A673 (cell line): ENCODE measurements around the gene SPACA6. TPM values are rescaled to one million over a fixed set of nuclear protein-coding genes. Genes with fewer than 3 reads are reported as not detected.

Source experiments
- BruUV-seq: library from RNA; stranded (reverse); fragments of 400-500 nt; replicated peaks from 2 replicates; lab custom pipeline; 2021; lab: Mats Ljungman, UMichigan
- CTCF ChIA-PET: fragments of 300-600 bp; sonication (Branson Sonifier 250); formaldehyde crosslinking; loops from one replicate; lab custom pipeline; 2022; ENCODE audit warnings: antibody characterized with exemption; lab: Charles Lee
- POLR2A ChIA-PET: fragments of 300-600 bp; sonication (Branson Sonifier 250); formaldehyde crosslinking; loops from one replicate; lab custom pipeline; 2022; ENCODE audit warnings: antibody characterized with exemption; ENCODE audit not compliant: low non-redundant PET; lab: Charles Lee
- DNase-seq: peaks from one replicate; pipeline ENCODE4 v3.0.0-alpha.2; 2015; ENCODE audit warnings: low spot score
- H3K27ac ChIP-seq: fragments of 200-600 bp; sonication (generic); 2 replicates; pipeline ENCODE4 v1.5.1; 2016; ENCODE audit warnings: mixed run types, low read depth, mild to moderate bottlenecking, mixed read lengths, antibody characterized with exemption, low read length; ENCODE audit not compliant: poor library complexity, severe bottlenecking
- H3K27me3 ChIP-seq: fragments of 200-600 bp; sonication (generic); replicated peaks from 2 replicates; pipeline ENCODE4 v1.6.1; 2017; ENCODE audit warnings: mixed run types, low read depth, mild to moderate bottlenecking, mixed read lengths, antibody characterized with exemption, low read length; ENCODE audit not compliant: insufficient read depth, poor library complexity
- H3K36me3 ChIP-seq: fragments of 200-600 bp; sonication (generic); 2 replicates; pipeline ENCODE4 v1.6.1; 2016; ENCODE audit warnings: mixed run types, mild to moderate bottlenecking, mixed read lengths, antibody characterized with exemption, low read length; ENCODE audit not compliant: insufficient read depth, poor library complexity, severe bottlenecking
- H3K4me1 ChIP-seq: fragments of 200-600 bp; sonication (generic); 2 replicates; pipeline ENCODE4 v1.6.1; 2017; ENCODE audit warnings: mixed run types, mild to moderate bottlenecking, mixed read lengths, antibody characterized with exemption, low read length; ENCODE audit not compliant: insufficient read depth, poor library complexity, severe bottlenecking
- H3K4me3 ChIP-seq: fragments of 200-600 bp; sonication (generic); 2 replicates; pipeline ENCODE4 v1.5.1; 2016; ENCODE audit warnings: low read depth, mixed run types, mild to moderate bottlenecking, mixed read lengths, low read length; ENCODE audit not compliant: poor library complexity, severe bottlenecking
- H3K9me3 ChIP-seq: fragments of 200-600 bp; sonication (generic); 2 replicates; pipeline ENCODE4 v1.6.1; 2016; ENCODE audit warnings: mixed run types, low read depth, mild to moderate bottlenecking, mixed read lengths, antibody characterized with exemption, low read length; ENCODE audit not compliant: poor library complexity, severe bottlenecking
- CTCF ChIP-seq: fragments of 300-800, 200-600 bp; sonication (generic); conservative IDR thresholded peaks from 2 replicates; pipeline ENCODE4 v1.5.1; 2017; ENCODE audit warnings: low read depth, mild to moderate bottlenecking, antibody characterized with exemption, low read length, moderate library complexity, mixed read lengths
- EZH2 ChIP-seq: fragments of 200-600 bp; sonication (generic); IDR thresholded peaks from 2 replicates; pipeline ENCODE4 v1.6.1; 2017; ENCODE audit warnings: borderline replicate concordance, low read depth, mild to moderate bottlenecking, mixed read lengths, antibody characterized with exemption, low read length; ENCODE audit not compliant: poor library complexity, severe bottlenecking
- intact Hi-C: fragments of 100-400 bp; cut with micrococcal nuclease; formaldehyde crosslinking; loops from one replicate; pipeline ENCODE4 v1.10.0; 2022; ENCODE audit not compliant: unreplicated experiment
- total RNA-seq: library from RNA; stranded (reverse); gene quantifications from 2 replicates; pipeline ENCODE4 v1.2.3, GENCODE V29; 2021

Gene SPACA6
- total RNA-seq, 1 experiment from 2014 or later, result 28.6 TPM

- Histone ChIP-seq H3K27me3 (peaks cover 10% of the 10 kb centered on the region), H3K27ac (no peak overlapping the region), H3K4me3 (no peak overlapping the region), H3K36me3 (no peaks in the 10 kb centered on the region), H3K4me1 (no peaks in the 10 kb centered on the region), H3K9me3 (no peaks in the 10 kb centered on the region)
- DNase-seq, result no peak
- TF ChIP-seq CTCF (no peak), EZH2 (no peak)
- BruUV-seq, result no TSS peak
- ChIA-PET POLR2A (no interaction called here), CTCF (no interaction called here)
- intact Hi-C loops, result no loop called here
Observed at GRCh38 chr19:51750400-51751094, 57.4 kb downstream of the SPACA6 start.

GRCh38 chr19:51751655-51752054 lies 58.5 kb downstream of the SPACA6 start, which contains the start of gene FPR1:
Gene FPR1, minus strand, starts transcription at chr19:51751878. Its CDS starts 4,884 bp downstream, at chr19:51746994.
- H3K4me1 ChIP-seq, result no peaks in the 10 kb centered on the region
- ChIA-PET CTCF (no interaction called here), POLR2A (no interaction called here)
- no TSS peak for BruUV-seq
- no peaks in the 10 kb centered on the region for H3K36me3 ChIP-seq
- H3K27me3 ChIP-seq, result peaks cover 10% of the 10 kb centered on the region
- no peak within 1 kb of the TSS for H3K4me3 ChIP-seq
- no peak for TF ChIP-seq EZH2
- no peak for TF ChIP-seq CTCF
- intact Hi-C loops, result no loop called here
- peak; percentile 22 for DNase-seq
- no peaks in the 10 kb centered on the region for H3K9me3 ChIP-seq
- H3K27ac ChIP-seq, result no peak within 1 kb of the TSS

- BruUV-seq, result no TSS peak
- no peak for DNase-seq
- Histone ChIP-seq H3K4me3 (no peak overlapping the region), H3K4me1 (no peaks in the 10 kb centered on the region), H3K27me3 (peaks cover 10% of the 10 kb centered on the region), H3K27ac (no peak overlapping the region), H3K9me3 (no peaks in the 10 kb centered on the region), H3K36me3 (no peaks in the 10 kb centered on the region)
- no peak for TF ChIP-seq EZH2
- TF ChIP-seq CTCF, result no peak
- ChIA-PET POLR2A (no interaction called here), CTCF (no interaction called here)
- intact Hi-C loops, result no loop called here
Observed at GRCh38 chr19:51754109-51754508, 61.0 kb downstream of the SPACA6 start.
